ENCODE measurements around the gene TANC1.
"Not testable (repeated sequence)": the region's sequence is repeated elsewhere in the genome, so short reads cannot be mapped to it uniquely, and the experiment has no call there.

Gene TANC1

DNA sequence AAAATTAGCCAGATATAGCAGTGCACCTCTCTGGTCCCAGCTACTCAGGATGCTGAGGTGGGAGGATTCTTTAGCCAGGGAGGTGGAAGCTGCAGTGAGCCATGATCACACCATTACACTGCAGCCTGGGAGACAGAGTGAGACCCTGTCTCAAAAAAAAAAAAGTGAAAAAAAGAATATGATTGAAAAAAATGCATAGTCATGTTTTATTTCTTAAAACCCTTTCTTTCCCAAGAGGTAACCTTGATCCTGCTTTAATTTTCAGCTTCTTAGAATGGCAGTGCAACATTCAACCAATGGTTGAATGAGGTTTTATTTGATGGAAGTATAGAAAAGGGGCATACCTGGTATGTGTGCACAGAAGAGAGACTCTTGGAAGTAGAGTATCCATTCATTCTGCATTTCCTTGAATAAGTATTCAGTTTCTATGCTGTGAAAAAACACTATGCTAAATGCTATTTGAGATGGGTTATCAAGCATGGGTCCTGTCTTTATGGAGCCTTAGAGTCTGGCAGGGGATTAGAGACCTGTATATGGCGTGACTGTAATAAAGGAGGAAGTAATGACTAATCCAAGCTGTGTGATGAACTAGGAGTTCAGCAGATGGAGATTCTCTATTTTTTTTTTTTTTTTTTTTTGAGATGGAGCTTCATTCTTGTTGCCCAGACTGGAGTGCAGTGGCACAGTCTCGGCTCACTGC lies 171.8 kb downstream of the TANC1 start:
- peak; percentile 83 for DNase-seq (ENCODE audit: low read depth)

DNA sequence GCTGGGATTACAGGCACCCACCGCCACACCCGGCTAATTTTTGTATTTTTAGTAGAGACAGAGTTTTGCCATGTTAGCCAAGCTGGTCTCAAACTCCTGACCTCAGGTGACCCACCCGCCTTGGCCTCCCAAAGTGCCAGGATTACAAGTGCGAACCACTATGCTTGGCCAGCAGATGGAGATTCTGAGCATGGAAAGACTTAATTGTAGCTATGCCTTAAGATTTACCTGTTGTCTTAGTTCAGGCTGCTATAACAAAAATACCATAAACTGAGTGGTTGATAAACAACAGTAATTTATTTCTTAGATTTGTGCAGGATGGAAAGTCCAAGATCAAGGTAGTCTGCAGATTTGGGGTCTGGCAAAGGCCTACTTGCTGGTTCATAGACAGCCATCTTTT lies 172.4 kb downstream of the TANC1 start:
- not testable (repeated sequence) for DNase-seq (ENCODE audit: low read depth)

DNA sequence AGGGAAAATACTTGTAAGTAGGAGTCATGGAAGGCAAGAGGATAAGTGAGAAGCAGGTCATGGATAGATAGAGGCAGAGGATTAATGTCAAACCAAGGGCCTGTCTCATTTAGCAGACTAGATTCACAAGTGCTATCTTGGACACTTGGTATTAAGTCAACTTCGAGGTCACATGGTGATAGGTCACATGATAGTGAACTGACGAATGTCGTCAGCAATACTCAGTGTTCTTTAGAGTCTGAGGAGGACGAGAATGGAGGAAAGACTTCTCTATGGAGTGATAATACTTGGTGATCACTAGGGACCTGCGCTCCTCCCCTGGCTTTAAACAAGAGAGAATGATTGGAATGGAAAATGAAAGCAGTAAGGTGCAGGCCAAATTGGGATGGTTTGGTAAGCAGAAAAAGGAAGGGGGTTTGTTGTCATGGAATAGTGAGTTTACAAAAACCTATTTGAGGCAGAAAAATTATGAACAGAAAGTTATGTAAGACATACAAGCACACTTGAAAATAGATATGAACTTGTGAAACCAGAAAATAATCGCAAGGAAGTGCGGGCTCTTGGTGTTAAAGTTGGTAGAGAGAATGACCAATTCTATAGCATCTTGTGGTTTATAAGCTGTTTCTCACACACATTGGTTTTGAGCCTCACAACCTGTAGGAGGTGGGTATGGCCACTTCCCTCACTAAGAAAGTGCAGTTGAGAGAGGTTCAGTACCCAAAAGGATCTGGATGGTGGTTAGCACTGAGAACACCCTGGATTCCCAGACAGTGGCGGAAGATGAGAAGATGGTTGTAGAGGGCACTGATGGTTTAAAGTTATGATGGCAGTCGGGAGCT lies 176.6 kb downstream of the TANC1 start:
- no peak for DNase-seq (ENCODE audit: low read depth)

DNA sequence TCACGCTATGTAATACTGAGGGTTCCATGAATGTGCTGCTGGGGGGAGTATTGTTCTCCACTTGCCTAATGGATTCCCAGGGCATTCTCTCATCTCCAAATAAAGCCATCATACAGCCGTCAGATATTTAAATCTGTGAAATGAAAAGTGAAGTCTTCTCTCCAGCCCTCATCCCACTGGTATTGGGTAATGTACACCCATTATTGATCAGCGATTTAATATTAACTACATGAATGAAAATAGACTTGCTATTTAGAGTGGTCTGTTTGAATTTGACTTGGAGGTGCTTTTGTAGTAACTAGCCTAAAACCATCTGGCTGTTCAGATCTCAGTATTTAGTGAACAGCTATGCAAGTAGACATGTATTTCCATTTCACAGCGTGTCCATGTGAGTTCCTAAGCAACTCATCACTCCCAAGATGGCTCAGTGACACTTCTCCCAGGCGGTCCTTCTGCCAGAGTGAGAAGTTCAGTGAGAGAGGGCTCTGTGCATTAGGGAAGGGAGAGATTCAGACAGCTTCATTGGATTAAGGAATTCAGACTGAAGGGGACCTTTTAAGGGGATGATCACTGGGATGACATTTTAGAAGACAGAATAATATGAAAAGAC lies 177.4 kb downstream of the TANC1 start:
- DNase-seq (ENCODE audit: low read depth), result no peak

DNA sequence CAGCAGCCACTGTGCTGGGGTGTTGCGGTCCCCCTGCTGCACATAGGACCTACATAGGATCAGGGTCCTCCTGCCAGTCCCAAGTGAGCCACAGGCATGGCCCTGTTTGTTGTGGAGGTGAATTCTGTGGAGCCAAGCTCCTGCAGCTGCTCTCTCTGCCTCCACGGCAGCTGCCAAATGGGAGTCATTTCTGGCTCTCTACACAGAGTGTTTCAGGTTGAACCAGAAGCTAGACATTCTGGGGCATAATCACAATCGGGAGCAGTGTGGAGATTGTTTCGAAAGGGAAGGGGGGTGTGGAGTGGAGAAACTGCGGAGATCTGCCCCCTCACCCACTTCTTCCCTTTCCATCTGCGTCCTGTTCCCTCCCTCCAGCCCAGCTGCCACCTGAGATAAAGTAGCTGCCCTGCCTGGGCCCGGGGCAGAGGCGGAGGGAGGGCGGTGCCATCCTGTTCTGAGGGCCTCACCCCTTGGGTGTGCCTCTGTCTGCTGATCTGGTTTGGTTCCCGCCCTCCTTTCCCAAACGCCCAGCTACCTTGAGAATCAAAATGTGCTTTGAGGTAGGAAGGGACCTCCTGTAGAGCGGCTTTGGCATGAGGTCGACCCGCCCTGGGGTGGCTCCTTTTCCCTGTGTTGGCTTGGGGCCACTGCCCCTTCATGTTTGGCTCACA lies 178.7 kb downstream of the TANC1 start:
- no peak for DNase-seq (ENCODE audit: low read depth)

DNA sequence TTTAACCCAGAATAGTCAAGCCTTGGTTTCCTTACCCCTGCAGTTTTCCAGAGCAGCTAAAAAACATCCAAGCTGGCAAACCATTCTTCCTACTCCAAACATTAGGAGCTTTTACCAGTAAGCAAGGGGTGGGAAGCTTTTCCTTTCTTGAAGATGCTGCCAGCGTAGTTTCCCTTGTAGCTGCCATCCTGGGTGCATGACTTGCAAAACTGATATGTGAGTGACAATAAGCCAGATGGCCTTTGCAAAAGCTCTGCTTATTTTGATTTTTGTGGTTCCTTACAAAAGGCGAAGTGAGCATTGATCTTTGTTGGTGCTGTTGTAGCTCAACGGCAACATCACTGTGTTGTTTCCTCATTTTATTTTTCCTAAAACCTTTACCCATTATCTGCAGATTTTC lies 179.2 kb downstream of the TANC1 start:
- no peak for DNase-seq (ENCODE audit: low read depth)

DNA sequence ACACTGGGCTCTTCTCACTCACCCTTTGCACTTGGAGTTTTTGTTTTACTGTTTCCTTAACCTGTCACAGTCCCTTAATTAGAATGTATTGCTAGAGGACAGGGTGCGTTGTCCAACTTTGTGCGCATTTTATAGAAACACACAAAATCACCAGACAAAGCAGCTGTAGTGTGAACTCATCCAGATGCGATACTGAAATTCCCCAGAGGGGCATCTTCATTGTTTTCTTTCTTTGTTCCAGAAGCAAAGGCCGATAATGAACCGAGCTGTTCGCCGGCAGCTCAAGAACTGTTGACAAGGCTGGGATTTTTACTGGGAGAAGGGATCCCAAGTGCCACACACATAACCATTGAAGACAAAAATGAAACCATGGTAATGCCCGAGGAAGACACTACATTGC lies 180.5 kb downstream of the TANC1 start:
- DNase-seq (ENCODE audit: low read depth), result no peak

DNA sequence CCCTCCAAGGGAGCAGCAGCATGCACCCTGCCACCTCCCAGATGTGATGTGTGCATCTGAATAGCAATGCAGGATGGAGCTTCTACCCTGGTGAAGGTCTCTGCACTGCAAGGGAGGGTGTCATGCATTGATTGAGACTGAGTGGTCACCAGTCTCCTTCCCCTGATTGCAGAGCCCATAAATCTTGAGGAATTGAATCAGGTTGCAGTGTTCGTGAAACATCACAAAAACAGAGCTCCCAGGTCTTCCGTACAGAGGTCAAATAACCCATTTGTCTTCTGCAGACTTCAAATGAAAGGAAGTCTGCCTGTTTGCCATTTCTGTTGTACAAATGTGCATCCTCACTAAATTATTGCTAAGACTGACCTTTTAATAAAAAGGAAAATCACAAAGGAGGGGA lies 181.3 kb downstream of the TANC1 start:
- no peak for DNase-seq (ENCODE audit: low read depth)

DNA sequence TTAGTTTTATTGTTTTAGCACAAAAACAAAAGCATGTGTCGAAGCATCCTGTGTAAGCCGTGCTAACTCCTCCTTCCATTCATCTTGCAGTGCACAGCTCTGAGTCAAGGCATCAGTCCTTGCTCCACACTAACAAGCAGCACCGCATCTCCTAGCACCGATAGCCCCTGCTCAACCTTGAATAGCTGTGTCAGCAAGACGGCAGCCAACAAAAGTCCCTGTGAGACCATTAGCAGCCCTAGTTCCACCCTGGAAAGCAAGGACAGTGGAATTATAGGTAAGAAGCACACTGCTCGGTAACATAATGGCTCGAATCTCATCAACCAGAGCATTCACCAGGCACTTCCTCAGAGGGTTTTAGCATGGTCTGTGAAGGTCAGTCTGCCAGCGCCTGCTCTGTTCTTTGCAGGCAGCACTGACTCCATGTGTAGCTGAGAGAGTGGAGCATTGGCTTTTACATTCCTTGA lies 181.9 kb downstream of the TANC1 start:
- peak; percentile 42 for DNase-seq (ENCODE audit: low read depth)

DNA sequence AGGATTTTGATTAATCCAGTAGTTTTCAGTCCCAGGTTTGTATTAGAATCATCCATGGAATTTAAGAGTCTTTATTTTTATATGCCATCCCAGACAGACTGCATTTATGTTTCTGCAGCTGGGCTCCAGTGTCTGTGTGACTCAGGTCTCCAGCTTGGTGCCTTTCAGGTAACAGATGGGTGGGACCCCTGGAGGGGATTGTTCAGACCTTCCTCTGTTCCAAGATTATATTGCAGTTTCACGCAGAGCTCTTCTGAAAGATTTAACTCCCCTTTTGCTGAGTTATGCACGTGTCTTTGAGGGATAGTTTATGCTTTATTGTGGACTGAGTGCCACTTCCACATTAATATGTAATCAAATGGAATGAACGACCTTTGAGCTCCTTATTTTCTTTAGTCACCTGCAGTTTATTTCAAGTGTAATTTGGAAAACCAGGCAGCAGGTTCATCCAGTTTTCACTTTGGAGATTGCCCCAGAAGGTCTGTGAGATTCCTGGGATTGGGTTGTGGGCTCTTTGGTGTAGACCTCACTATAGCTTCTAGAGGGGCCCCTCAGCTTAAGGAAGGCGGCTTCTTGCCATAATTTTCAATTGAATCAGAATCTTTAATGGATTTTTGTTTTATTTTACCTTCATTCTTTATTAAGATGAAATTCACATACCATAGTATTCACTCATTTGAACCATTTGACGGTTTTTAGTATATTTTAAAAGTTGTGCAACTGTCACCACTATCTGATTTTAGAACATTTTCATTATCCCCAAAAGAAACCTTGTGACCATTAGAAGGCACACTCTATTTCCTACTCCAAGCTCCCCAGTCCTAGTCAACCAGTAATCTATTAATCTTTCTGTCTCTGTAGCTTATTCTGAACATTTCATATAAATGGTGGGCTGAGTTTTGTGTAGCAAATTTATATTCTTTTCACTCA lies 183.0 kb downstream of the TANC1 start:
- DNase-seq (ENCODE audit: low read depth), result no peak

DNA sequence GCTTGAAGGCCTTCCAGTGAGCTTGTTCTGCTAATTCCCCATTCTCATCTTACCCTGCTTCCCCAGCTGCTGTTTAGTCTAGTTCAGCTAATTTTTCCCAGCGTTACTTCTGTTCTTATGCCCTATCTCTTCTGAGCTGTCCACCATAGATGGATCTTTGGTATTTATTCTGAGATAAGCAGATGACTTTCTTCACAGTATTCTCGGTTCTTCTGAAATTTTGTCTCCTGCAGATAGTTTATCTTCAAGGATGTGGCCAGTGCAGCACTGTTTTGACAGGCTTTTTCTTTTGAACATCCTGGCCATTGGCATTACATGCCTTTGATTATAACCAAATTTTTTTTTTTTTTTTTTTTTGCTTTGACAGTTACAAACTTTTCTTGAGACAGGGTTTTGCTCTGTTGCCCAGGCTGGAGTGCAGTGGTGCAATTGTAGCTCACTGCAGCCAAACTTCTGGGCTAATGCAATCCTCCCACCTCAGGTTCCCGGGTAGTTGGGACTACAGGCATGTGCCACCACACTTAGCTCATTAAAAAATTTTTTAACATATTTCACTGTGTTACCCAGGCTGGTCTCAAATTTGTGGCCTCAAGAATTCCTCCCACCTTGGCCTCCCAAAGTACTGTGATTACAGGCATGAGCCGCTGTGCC lies 183.8 kb downstream of the TANC1 start:
- DNase-seq (ENCODE audit: low read depth), result no peak

DNA sequence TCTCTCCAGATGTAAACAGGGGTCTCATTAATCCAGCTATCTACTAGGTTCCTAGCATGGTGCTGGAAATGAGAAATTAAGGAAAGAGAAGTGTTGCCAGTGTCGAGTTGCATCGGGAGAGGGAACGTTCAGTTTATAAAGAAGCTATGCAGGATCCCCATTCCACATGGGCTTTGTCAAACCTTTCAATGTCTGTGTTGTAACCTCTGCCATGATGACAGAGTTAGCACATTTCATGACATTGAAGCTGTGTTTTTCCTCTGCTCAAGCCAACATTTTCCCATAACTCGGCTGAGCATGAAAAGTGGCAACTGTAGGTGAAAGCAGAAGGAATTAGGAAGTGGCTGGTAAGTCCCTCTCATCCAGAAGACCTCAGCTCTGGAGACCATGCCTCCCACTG lies 184.6 kb downstream of the TANC1 start:
- DNase-seq (ENCODE audit: low read depth), result no peak

DNA sequence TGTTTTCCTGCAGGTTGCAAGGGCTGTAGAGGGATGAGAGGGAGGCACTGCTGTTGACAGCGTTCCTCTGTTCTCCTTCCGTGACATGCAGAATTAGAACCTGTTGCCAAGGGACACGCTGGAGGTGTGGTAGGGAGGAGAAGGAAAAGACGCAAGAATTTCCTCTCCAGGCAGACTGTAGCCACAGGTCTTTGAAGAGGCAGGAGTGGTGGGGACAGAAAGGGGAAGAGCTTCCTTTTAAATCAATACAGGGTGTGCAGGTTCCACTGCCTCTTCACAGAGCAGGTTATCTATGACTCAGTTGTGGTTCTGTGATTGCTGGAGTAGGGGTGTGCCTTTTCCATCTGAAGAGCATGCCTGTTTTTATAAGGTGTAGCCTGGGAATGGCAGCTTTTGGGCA lies 185.0 kb downstream of the TANC1 start:
- no peak for DNase-seq (ENCODE audit: low read depth)

DNA sequence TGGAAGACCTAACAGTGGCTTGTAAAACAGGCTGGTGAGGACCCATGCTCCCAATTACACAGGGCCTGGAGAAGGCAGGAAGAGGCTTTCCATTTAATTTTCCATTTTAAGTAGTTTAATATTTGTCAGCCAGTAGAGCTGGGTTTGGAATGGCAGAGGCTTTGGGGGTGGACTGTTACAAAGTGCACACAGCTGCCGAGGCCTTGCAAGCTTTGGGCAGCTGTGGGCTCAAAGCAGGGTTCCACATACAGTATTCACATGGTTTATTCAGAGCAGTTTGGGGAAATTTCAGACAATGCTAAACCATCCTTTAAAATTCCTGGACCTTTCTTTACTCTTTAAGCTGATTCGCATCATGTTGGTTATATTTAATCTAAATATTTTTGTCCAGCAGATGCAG lies 185.5 kb downstream of the TANC1 start:
- DNase-seq (ENCODE audit: low read depth), result no peak

DNA sequence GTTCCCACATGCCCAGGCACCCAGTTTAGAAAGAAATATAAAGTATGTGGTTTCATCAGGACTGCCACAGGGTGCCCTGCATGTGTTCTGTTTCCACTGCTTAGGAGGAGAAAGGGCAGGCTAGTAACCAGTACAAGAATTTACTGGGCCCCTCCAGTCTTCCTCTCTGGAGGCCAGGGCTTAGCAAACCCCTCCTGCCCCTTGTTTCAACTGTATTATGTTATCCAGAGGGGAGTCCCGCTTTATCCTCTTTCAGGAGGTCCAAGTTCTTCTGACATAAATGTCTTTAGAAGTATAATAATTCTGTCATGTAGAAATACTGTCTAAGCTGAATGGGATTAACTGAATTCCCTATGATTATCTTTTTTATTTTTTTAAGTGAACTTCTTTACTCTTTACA lies 185.9 kb downstream of the TANC1 start:
- DNase-seq (ENCODE audit: low read depth), result no peak

DNA sequence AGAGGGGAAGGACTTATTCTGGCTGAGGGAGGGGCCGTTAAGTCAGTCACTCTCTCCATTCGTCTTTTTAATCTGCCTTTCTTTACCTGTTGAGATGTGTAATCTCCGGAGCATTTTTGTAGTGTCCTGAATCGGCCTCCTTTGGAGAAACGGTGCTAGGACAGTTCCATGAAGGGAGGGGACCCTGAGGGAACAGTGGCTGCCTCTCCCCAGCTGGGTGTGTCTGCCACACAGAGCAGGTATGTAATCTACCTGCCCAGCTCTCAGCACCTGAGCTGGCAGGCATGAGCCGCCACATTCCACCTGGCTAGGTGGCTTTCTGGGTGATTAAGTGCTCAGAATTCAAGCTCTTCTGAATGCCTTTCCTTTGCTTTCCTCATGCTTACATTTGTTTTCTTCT lies 186.9 kb downstream of the TANC1 start:
- no peak for DNase-seq (ENCODE audit: low read depth)

DNA sequence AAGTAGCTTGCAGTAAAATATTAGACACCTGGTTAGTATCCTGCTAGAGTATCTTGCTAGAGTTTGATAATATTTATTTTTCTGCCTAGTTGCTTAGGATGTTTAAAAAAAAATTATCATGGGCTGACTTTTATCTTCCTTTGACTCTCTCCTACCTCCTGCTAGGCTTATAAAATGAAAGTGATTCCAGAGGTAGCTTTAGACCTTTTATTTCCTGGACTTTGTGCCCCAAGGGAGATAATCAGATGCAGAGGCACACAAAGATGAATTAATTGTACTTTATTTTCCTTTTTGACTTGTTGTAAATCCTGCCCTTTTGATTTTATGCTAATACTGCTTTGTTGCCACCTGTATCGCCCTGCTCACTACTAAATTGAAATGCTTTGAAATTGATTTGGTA lies 187.4 kb downstream of the TANC1 start:
- no peak for DNase-seq (ENCODE audit: low read depth)

DNA sequence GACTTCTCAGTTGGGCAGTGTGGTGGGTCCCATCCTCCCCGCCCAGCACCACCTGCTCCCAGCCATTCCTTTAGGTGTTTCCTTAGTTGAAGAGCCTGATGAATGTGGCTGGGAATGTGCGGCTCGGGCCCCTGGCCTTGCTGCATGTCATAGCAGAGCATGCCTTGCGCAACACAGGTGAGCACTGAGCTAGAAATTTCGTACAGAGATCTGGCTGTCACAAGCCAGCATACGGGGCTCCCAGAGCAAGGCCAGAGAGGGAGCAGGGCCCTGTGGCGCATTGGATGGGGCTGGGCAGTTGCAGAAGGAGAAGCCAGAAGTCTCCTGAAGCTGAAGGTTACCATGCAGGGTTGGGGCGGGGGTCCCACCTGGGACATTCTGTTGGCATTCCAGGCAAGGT lies 188.4 kb downstream of the TANC1 start:
- DNase-seq (ENCODE audit: low read depth), result no peak

DNA sequence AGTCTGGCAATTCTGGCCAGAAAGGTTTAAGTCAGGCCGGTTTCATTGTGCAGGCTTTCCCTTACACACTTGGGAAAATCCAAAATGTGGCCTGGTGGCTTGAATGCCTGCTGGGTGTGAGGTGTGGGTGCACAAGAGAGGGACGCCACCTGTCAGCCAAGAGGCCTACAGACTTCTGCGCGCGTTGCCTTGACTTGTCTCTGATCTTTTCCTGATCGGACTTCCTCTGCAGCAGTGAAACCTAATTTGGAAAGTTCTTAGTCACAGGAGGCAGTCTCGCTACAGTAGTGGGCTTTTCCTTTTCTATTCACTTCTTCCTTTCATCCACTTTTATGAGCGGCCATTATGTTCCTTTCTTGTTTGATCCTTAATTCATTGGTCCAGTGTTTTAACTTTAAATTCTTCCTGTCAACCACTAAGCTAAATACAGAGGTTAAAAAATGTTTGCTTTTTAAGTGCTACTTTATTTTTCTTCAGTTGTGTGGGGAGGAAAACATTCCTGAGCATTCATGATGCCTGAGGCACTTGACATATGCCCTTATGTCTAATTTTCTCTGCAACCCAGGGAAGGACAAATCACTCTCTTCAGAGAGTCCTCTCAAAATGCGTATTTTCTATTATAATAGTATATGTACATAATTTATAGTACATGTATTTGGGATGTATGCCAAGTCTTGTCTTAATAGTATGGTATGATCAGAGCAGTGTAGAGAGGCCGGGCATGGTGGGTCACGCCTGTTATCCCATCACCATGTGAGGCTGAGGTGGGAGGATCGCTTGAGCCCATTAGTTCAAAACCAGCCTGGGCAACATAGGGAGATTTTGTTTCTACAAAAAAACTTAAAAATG lies 189.1 kb downstream of the TANC1 start:
- no peak for DNase-seq (ENCODE audit: low read depth)

DNA sequence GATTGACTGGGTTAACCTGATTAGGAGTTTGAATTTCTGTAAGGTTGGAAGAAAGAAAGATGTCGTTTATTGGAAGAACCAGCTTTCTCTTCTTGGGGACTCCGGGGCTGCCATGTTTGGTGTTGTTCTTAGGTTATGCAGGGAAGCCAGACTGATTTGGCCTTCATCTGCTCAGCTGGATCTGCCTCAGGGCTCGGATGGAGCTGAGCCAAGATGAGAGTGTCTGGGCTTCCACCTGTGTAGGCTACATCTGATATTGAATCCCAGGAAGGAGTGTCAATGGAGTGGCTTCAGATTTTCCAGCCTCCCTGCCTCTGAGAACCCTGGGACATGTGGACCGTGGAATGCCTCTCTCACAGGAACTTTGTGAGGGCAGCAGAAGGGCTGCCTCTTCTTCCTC lies 192.0 kb downstream of the TANC1 start:
- DNase-seq (ENCODE audit: low read depth), result no peak
